HG03520 (cell line): ENCODE results near the gene TBC1D9.

Experiments
- ATAC-seq: cut with Tn5 transposase; IDR thresholded peaks from one replicate; pipeline ENCODE4 v1.9.1; 2021; ENCODE audit warnings: mild to moderate bottlenecking, moderate library complexity; ENCODE audit not compliant: unreplicated experiment

Gene TBC1D9

GRCh38 chr4:140659943-140660700 lies 96.1 kb downstream of the TBC1D9 start:
- ATAC-seq = no peak

- no peak for ATAC-seq
Measured at GRCh38 chr4:140654495-140654814, 101.7 kb downstream of the TBC1D9 start.

- ATAC-seq = no peak
Measured at GRCh38 chr4:140653718-140654494, 102.3 kb downstream of the TBC1D9 start.

- ATAC-seq = no peak
Measured at GRCh38 chr4:140652601-140653000, 103.6 kb downstream of the TBC1D9 start.

- ATAC-seq = no peak
Measured at GRCh38 chr4:140648716-140649308, 107.4 kb downstream of the TBC1D9 start.

GRCh38 chr4:140645614-140646412 lies 110.4 kb downstream of the TBC1D9 start:
- ATAC-seq = no peak

- no peak for ATAC-seq
Measured at GRCh38 chr4:140645196-140645595, 111.0 kb downstream of the TBC1D9 start.

GRCh38 chr4:140644470-140645185 lies 111.6 kb downstream of the TBC1D9 start:
- no peak for ATAC-seq

GRCh38 chr4:140643571-140644055 lies 112.6 kb downstream of the TBC1D9 start:
- no peak for ATAC-seq

- ATAC-seq = no peak
Measured at GRCh38 chr4:140642674-140643437, 113.3 kb downstream of the TBC1D9 start.

- no peak for ATAC-seq
Measured at GRCh38 chr4:140641789-140642439, 114.3 kb downstream of the TBC1D9 start.

- ATAC-seq = no peak
Measured at GRCh38 chr4:140641105-140641555, 115.1 kb downstream of the TBC1D9 start.

GRCh38 chr4:140640150-140640748 lies 115.9 kb downstream of the TBC1D9 start:
- ATAC-seq = no peak

- ATAC-seq = no peak
Measured at GRCh38 chr4:140639066-140639465, 117.1 kb downstream of the TBC1D9 start.

- peak; percentile 60 for ATAC-seq
Measured at GRCh38 chr4:140637836-140638235, 118.3 kb downstream of the TBC1D9 start.

GRCh38 chr4:140635606-140636005 lies 120.6 kb downstream of the TBC1D9 start:
- ATAC-seq = no peak

GRCh38 chr4:140633951-140634350 lies 122.2 kb downstream of the TBC1D9 start:
- ATAC-seq = no peak

GRCh38 chr4:140633124-140633523 lies 123.1 kb downstream of the TBC1D9 start:
- no peak for ATAC-seq

GRCh38 chr4:140630246-140630645 lies 125.9 kb downstream of the TBC1D9 start:
- ATAC-seq = no peak
